ENCODE measurements around the gene ATP8B4.

Gene ATP8B4

GRCh38 chr15:49830391-49830790 is 288.6 kb downstream of the ATP8B4 start:
- no peaks in the 10 kb centered on the region for H3K9me3 ChIP-seq (ENCODE audit: control insufficient read depth, low read length)
- no peak overlapping the region for H3K27ac ChIP-seq (ENCODE audit: low read depth, low read length, severe bottlenecking)
- peaks cover 20% of the 10 kb centered on the region for H3K4me1 ChIP-seq (ENCODE audit: control insufficient read depth, insufficient read depth, low read length, poor library complexity, severe bottlenecking)
- no peak overlapping the region for H3K4me3 ChIP-seq (ENCODE audit: extremely low read depth, insufficient read depth, low read length, poor library complexity, severe bottlenecking)
- 100% methylated on average over 1 to 2 of the region's 3 CpGs for WGBS, 2 experiments (ENCODE audit: insufficient coverage in 2 of 2)
- H3K36me3 ChIP-seq (ENCODE audit: control insufficient read depth, insufficient read depth, low read length), result no peaks in the 10 kb centered on the region

DNA sequence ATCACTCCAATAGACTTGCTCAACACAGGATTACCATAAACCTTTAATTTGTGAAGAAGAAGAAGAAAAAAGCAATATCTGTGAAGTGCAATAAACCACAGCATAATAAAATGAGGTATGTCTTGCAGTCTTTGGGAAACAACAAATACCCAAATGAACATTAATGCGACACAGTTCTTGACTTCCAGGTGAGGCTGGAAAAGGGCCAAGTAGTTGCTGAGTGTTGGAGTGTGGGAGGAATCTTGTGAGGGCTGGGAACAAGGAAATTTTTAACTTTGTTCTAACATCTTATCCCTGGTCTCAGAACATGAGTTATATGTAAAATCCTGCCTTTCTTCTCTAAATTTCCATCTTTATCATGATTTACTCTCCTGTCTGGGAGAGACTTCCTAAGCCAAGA is 291.7 kb downstream of the ATP8B4 start:
- H3K4me1 ChIP-seq (ENCODE audit: control insufficient read depth, insufficient read depth, low read length, poor library complexity, severe bottlenecking), result peaks cover 19% of the 10 kb centered on the region
- no peak overlapping the region for H3K27ac ChIP-seq (ENCODE audit: low read depth, low read length, severe bottlenecking)
- no CpG with 5 or more reads among the region's 1 CpG for WGBS, 2 experiments (ENCODE audit: insufficient coverage in 2 of 2)
- no peaks in the 10 kb centered on the region for H3K36me3 ChIP-seq (ENCODE audit: control insufficient read depth, insufficient read depth, low read length)
- no peak overlapping the region for H3K4me3 ChIP-seq (ENCODE audit: extremely low read depth, insufficient read depth, low read length, poor library complexity, severe bottlenecking)
- no peaks in the 10 kb centered on the region for H3K9me3 ChIP-seq (ENCODE audit: control insufficient read depth, low read length)

- peaks cover 14% of the 10 kb centered on the region for H3K4me1 ChIP-seq (ENCODE audit: control insufficient read depth, insufficient read depth, low read length, poor library complexity, severe bottlenecking)
- H3K36me3 ChIP-seq (ENCODE audit: control insufficient read depth, insufficient read depth, low read length), result no peaks in the 10 kb centered on the region
- no peak overlapping the region for H3K4me3 ChIP-seq (ENCODE audit: extremely low read depth, insufficient read depth, low read length, poor library complexity, severe bottlenecking)
- H3K9me3 ChIP-seq (ENCODE audit: control insufficient read depth, low read length), result no peaks in the 10 kb centered on the region
- no peak overlapping the region for H3K27ac ChIP-seq (ENCODE audit: low read depth, low read length, severe bottlenecking)
Observed at GRCh38 chr15:49826640-49827234, 292.3 kb downstream of the ATP8B4 start.

GRCh38 chr15:49824775-49825099 is 294.3 kb downstream of the ATP8B4 start:
- no peak overlapping the region for H3K27ac ChIP-seq (ENCODE audit: low read depth, low read length, severe bottlenecking)
- no peaks in the 10 kb centered on the region for H3K36me3 ChIP-seq (ENCODE audit: control insufficient read depth, insufficient read depth, low read length)
- no peaks in the 10 kb centered on the region for H3K9me3 ChIP-seq (ENCODE audit: control insufficient read depth, low read length)
- no peaks in the 10 kb centered on the region for H3K4me1 ChIP-seq (ENCODE audit: control insufficient read depth, insufficient read depth, low read length, poor library complexity, severe bottlenecking)
- H3K4me3 ChIP-seq (ENCODE audit: extremely low read depth, insufficient read depth, low read length, poor library complexity, severe bottlenecking), result no peak overlapping the region

DNA sequence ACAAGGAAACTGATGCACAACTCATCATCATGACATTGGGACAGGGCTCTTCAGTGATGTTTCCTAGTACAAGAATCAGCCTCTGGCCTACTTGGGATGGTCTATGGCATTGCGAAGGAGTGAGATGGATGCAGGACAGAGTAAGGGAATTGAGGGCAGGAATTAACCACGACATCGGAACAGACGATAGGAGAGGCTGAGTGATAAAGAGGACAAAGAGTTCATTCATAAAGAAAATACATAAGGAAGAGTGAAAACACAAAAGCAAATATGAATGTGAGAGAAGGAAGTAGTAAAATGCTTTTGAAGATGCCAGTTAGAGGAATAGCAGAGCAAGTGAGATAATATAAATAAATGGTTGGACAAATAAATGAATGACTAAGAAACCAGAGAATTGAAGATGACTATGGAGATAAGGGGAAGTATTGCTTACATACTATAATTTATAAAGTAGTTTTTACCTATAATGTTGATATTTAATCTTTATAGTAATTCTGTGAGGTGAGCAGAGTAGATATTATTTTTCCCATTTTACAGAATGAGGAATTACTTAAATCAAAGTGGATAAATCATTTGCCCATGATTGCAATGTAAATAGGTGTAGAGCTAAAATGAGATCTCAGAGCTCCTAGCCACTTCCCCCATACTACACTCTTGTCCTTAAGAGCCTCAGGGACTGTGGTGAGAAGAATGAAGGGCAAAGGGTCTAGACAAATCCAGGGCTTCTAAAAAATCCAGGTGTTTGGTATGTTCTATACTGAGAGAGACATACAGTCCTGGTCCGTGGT is 294.9 kb downstream of the ATP8B4 start:
- Histone ChIP-seq H3K4me3 (ENCODE audit: extremely low read depth, insufficient read depth, low read length, poor library complexity, severe bottlenecking) (no peak overlapping the region), H3K27ac (ENCODE audit: low read depth, low read length, severe bottlenecking) (no peak overlapping the region), H3K4me1 (ENCODE audit: control insufficient read depth, insufficient read depth, low read length, poor library complexity, severe bottlenecking) (no peaks in the 10 kb centered on the region), H3K9me3 (ENCODE audit: control insufficient read depth, low read length) (no peaks in the 10 kb centered on the region), H3K36me3 (ENCODE audit: control insufficient read depth, insufficient read depth, low read length) (no peaks in the 10 kb centered on the region)
- 77 to 85% methylated on average over 4 to 5 of the region's 5 CpGs for WGBS, 2 experiments (ENCODE audit: insufficient coverage in 2 of 2)

- Histone ChIP-seq H3K4me1 (ENCODE audit: control insufficient read depth, insufficient read depth, low read length, poor library complexity, severe bottlenecking) (no peaks in the 10 kb centered on the region), H3K27ac (ENCODE audit: low read depth, low read length, severe bottlenecking) (no peak overlapping the region), H3K4me3 (ENCODE audit: extremely low read depth, insufficient read depth, low read length, poor library complexity, severe bottlenecking) (no peak overlapping the region), H3K36me3 (ENCODE audit: control insufficient read depth, insufficient read depth, low read length) (no peaks in the 10 kb centered on the region), H3K9me3 (ENCODE audit: control insufficient read depth, low read length) (no peaks in the 10 kb centered on the region)
- WGBS, 2 experiments (ENCODE audit: insufficient coverage in 2 of 2), result 100% methylated on average over 1 of the region's 2 CpGs; no CpG with 5 or more reads in 1 of the 2 experiments
Observed at GRCh38 chr15:49817100-49817499, 301.9 kb downstream of the ATP8B4 start.

DNA sequence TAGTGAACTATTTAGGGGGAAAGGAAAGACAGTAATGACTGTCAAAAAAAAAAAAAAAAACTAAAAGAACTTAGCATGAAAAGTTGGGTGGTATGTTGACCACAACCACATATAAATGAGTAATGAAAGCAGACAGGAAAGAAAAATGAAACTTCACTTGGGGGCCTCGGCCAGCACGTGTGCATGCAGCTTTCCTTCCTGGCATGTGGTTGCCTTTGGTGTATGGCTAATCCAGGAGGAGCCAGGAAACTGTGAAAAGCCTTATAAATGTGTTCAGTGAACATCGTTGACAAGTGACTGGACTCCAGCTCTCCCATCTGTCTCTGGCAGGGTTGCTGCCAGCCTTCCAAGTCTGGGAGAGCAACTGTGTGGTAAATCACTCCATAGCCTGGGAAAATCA is 303.1 kb downstream of the ATP8B4 start:
- WGBS, 2 experiments (ENCODE audit: insufficient coverage in 2 of 2), result 81 to 83% methylated on average over 2 to 3 of the region's 3 CpGs
- no peaks in the 10 kb centered on the region for H3K9me3 ChIP-seq (ENCODE audit: control insufficient read depth, low read length)
- no peak overlapping the region for H3K27ac ChIP-seq (ENCODE audit: low read depth, low read length, severe bottlenecking)
- no peaks in the 10 kb centered on the region for H3K4me1 ChIP-seq (ENCODE audit: control insufficient read depth, insufficient read depth, low read length, poor library complexity, severe bottlenecking)
- no peaks in the 10 kb centered on the region for H3K36me3 ChIP-seq (ENCODE audit: control insufficient read depth, insufficient read depth, low read length)
- H3K4me3 ChIP-seq (ENCODE audit: extremely low read depth, insufficient read depth, low read length, poor library complexity, severe bottlenecking), result no peak overlapping the region

GRCh38 chr15:49815526-49815925 is 303.5 kb downstream of the ATP8B4 start:
- H3K27ac ChIP-seq (ENCODE audit: low read depth, low read length, severe bottlenecking), result no peak overlapping the region
- no peaks in the 10 kb centered on the region for H3K4me1 ChIP-seq (ENCODE audit: control insufficient read depth, insufficient read depth, low read length, poor library complexity, severe bottlenecking)
- H3K9me3 ChIP-seq (ENCODE audit: control insufficient read depth, low read length), result no peaks in the 10 kb centered on the region
- no peaks in the 10 kb centered on the region for H3K36me3 ChIP-seq (ENCODE audit: control insufficient read depth, insufficient read depth, low read length)
- 86% methylated on average over 1 of the region's 1 CpG; no CpG with 5 or more reads in 1 of the 2 experiments for WGBS, 2 experiments (ENCODE audit: insufficient coverage in 2 of 2)
- H3K4me3 ChIP-seq (ENCODE audit: extremely low read depth, insufficient read depth, low read length, poor library complexity, severe bottlenecking), result no peak overlapping the region

DNA sequence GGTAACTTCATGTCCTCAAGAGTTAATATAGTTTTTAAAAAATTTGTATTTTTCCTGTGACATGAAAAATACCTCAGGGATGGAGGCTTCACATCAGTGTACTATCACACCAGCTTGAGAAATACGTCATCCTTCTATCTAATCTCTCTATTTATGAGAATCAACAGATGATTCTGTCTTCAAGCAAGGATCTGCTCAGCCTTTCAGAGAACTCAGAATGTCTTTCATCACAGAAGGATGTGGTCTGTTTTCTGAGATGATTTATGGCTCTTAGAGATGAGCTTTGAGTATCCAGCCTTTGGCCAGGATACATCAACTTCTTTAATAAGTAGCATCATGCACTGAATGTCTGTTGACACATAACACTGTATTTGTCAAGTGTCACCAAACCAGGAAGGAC is 304.3 kb downstream of the ATP8B4 start:
- Histone ChIP-seq H3K4me1 (ENCODE audit: control insufficient read depth, insufficient read depth, low read length, poor library complexity, severe bottlenecking) (no peaks in the 10 kb centered on the region), H3K4me3 (ENCODE audit: extremely low read depth, insufficient read depth, low read length, poor library complexity, severe bottlenecking) (no peak overlapping the region), H3K9me3 (ENCODE audit: control insufficient read depth, low read length) (no peaks in the 10 kb centered on the region), H3K36me3 (ENCODE audit: control insufficient read depth, insufficient read depth, low read length) (no peaks in the 10 kb centered on the region), H3K27ac (ENCODE audit: low read depth, low read length, severe bottlenecking) (no peak overlapping the region)
- WGBS, 2 experiments (ENCODE audit: insufficient coverage in 2 of 2), result 88% methylated on average over 1 of the region's 1 CpG; no CpG with 5 or more reads in 1 of the 2 experiments

GRCh38 chr15:49813625-49814024 is 305.4 kb downstream of the ATP8B4 start:
- Histone ChIP-seq H3K27ac (ENCODE audit: low read depth, low read length, severe bottlenecking) (no peak overlapping the region), H3K4me1 (ENCODE audit: control insufficient read depth, insufficient read depth, low read length, poor library complexity, severe bottlenecking) (no peaks in the 10 kb centered on the region), H3K9me3 (ENCODE audit: control insufficient read depth, low read length) (no peaks in the 10 kb centered on the region), H3K4me3 (ENCODE audit: extremely low read depth, insufficient read depth, low read length, poor library complexity, severe bottlenecking) (no peak overlapping the region), H3K36me3 (ENCODE audit: control insufficient read depth, insufficient read depth, low read length) (no peaks in the 10 kb centered on the region)

DNA sequence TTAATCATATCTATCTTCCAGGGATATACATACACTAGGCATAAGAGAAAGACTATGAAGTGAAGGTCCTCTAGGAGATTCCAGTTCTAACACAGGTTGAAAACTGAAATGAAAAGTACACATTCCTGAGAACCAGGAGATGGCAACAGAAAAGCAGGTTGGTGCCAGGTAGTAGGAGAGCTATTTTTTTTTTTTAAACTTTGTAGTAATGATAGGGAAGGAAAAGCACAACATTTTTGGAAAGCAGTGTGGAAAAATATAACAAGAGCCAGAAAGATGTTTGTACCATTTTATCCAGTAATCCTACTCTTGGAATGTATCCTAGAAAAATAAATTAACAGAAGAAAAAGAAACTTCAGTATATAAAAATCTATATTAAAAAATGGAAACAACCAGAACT is 308.3 kb downstream of the ATP8B4 start:
- Histone ChIP-seq H3K27ac (ENCODE audit: low read depth, low read length, severe bottlenecking) (no peak overlapping the region), H3K9me3 (ENCODE audit: control insufficient read depth, low read length) (no peaks in the 10 kb centered on the region), H3K36me3 (ENCODE audit: control insufficient read depth, insufficient read depth, low read length) (no peaks in the 10 kb centered on the region), H3K4me3 (ENCODE audit: extremely low read depth, insufficient read depth, low read length, poor library complexity, severe bottlenecking) (no peak overlapping the region), H3K4me1 (ENCODE audit: control insufficient read depth, insufficient read depth, low read length, poor library complexity, severe bottlenecking) (no peaks in the 10 kb centered on the region)

Data from mesodermal cell (in vitro differentiated cells).